GM12878 (cell line): ENCODE data around the gene ITGAV.

Source experiments
- CEBPB ChIP-seq, 2 experiments: fragments of 150-350 bp in 1 of 2; IDR thresholded peaks; 2 replicates each; pipeline ENCODE4 v1.6.1; 2012 to 2014; ENCODE audit warnings: low read depth in 2 of 2, low read length in 2 of 2, borderline replicate concordance in 1 of 2, inconsistent platforms in 1 of 2
- CHD4 ChIP-seq: fragments of 200-600 bp; sonication (generic); IDR thresholded peaks from 2 replicates; pipeline ENCODE4 v1.6.1; 2016; ENCODE audit warnings: mild to moderate bottlenecking
- CTCF ChIP-seq, 3 experiments: IDR thresholded peaks in 2 of 3; conservative IDR thresholded peaks in 1 of 3; 2 replicates each; pipeline ENCODE4 v1.5.1; 2011; ENCODE audit warnings: low read depth in 3 of 3, low read length in 3 of 3, mild to moderate bottlenecking in 3 of 3, control low read depth in 2 of 3, moderate library complexity in 2 of 3, inconsistent platforms in 1 of 3, mixed read lengths in 1 of 3; ENCODE audit not compliant: control insufficient read depth in 2 of 3, insufficient read depth in 1 of 3; ENCODE audit errors: extremely low read depth in 1 of 3
- EGR1 ChIP-seq, 2 experiments: IDR thresholded peaks; 1 replicate in 1 of 2; 2 replicates in 1 of 2; pipeline ENCODE4 v1.6.1; 2011 to 2012; ENCODE audit warnings: low read depth in 2 of 2, low read length in 2 of 2, borderline replicate concordance in 1 of 2, mild to moderate bottlenecking in 1 of 2, moderate library complexity in 1 of 2
- JUND ChIP-seq: IDR thresholded peaks from 2 replicates; pipeline ENCODE4 v1.6.1; 2012; ENCODE audit warnings: low read depth, mild to moderate bottlenecking, low read length, improper control_type of control experiment, moderate library complexity
- KAT2A ChIP-seq: conservative IDR thresholded peaks from 2 replicates; pipeline ENCODE4 v1.6.1; 2011; ENCODE audit warnings: low read depth, low read length; ENCODE audit not compliant: control insufficient read depth
- KLF5 ChIP-seq: fragments of 450-650 bp; IDR thresholded peaks from 2 replicates; pipeline ENCODE4 v1.6.1; 2014; ENCODE audit warnings: mild to moderate bottlenecking; ENCODE audit not compliant: partially characterized antibody
- MLLT1 ChIP-seq: fragments of 450-650 bp; IDR thresholded peaks from 2 replicates; pipeline ENCODE4 v1.6.1; 2016; ENCODE audit warnings: mild to moderate bottlenecking
- POLR2A ChIP-seq: IDR thresholded peaks from 2 replicates; pipeline ENCODE4 v1.6.1; 2011; ENCODE audit warnings: low read depth, mild to moderate bottlenecking, low read length
- POLR2AphosphoS2 ChIP-seq: IDR thresholded peaks from 2 replicates; pipeline ENCODE4 v1.6.1; 2011; ENCODE audit warnings: low read depth, mild to moderate bottlenecking, low read length, improper control_type of control experiment, moderate library complexity
- POLR2AphosphoS5 ChIP-seq: IDR thresholded peaks from 2 replicates; pipeline ENCODE4 v1.6.1; 2011; ENCODE audit warnings: mild to moderate bottlenecking, low read length, inconsistent platforms
- RELA ChIP-seq: fragments of 450-650 bp; IDR thresholded peaks from 2 replicates; pipeline ENCODE4 v1.8.0; 2014; ENCODE audit warnings: borderline replicate concordance; ENCODE audit not compliant: partially characterized antibody
- ZNF274 ChIP-seq: IDR thresholded peaks from one replicate; pipeline ENCODE4 v1.8.0; 2011; ENCODE audit not compliant: insufficient read length, insufficient read depth
- ZNF622 ChIP-seq: fragments of 450-650 bp; IDR thresholded peaks from 2 replicates; pipeline ENCODE4 v1.6.1; 2017; ENCODE audit warnings: mild to moderate bottlenecking, inconsistent platforms

GRCh38 chr2:186639939-186640338 lies 50.1 kb downstream of the ITGAV start:
- TF ChIP-seq POLR2A (no peak), CTCF (IDR thresholded peaks at IDR 0.05 in 2 of 3, conservative IDR thresholded peaks at IDR 0.05 in 1 of 3; ENCODE audit: control insufficient read depth in 2 of 3, extremely low read depth in 1 of 3, insufficient read depth in 1 of 3, low read depth in 3 of 3, low read length in 3 of 3) (no peak), JUND (no peak), EGR1 (IDR thresholded peaks at IDR 0.05; ENCODE audit: borderline replicate concordance in 1 of 2, low read depth in 2 of 2, low read length in 2 of 2) (no peak), CHD4 (no peak), POLR2AphosphoS5 (no peak), RELA (no peak), ZNF622 (no peak), KLF5 (no peak), ZNF274 (no peak), KAT2A (no peak), MLLT1 (no peak), POLR2AphosphoS2 (no peak), CEBPB (IDR thresholded peaks at IDR 0.05; ENCODE audit: borderline replicate concordance in 1 of 2, low read depth in 2 of 2, low read length in 2 of 2) (peak in 1 of 2 experiments; percentile 32; a peak in 1 of 4 replicates)
